Suprapubic skin (tissue), 3 donors: ENCODE data around the gene ABCA6.

Experiments used
- POLR2AphosphoS5 ChIP-seq, 3 donors: sonication (generic); formaldehyde crosslinking; IDR thresholded peaks; one replicate each; pipeline ENCODE4 v1.6.1; 2017; ENCODE audit warnings: antibody characterized with exemption in 3 of 3
- TF ChIP-seq, protein P1 (sequence below), 2 donors: fragments of 200-600 bp in 1 of 2; fragments of 450-650 bp in 1 of 2; sonication (generic) in 1 of 2; IDR thresholded peaks; one replicate each; pipeline ENCODE4 v1.5.1; 2016 to 2019; ENCODE audit warnings: antibody characterized with exemption in 2 of 2, mild to moderate bottlenecking in 1 of 2, moderate library complexity in 1 of 2

DNA sequence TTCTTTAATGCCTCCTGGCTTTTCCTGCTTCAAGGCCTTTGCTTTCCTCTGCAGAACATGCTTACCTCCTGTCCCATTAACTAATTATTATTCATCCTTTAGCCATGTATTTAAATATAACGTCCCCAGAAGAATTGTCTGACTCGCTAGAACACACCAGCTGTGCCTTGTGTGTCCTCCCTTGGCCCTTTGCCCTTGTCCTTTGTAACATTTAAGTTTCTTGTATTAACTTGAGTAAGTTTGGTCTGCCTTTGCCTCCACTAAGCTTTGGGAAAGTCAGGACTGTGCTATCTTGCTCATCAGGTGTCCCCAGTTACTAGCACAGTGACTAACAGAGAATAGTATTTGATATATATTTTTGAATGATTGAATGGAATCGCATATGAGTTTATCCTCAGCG is 51.3 kb downstream of the ABCA6 start:
- TF ChIP-seq POLR2AphosphoS5 (IDR thresholded peaks at IDR 0.05), result no peak
- TF ChIP-seq, protein P1, sequence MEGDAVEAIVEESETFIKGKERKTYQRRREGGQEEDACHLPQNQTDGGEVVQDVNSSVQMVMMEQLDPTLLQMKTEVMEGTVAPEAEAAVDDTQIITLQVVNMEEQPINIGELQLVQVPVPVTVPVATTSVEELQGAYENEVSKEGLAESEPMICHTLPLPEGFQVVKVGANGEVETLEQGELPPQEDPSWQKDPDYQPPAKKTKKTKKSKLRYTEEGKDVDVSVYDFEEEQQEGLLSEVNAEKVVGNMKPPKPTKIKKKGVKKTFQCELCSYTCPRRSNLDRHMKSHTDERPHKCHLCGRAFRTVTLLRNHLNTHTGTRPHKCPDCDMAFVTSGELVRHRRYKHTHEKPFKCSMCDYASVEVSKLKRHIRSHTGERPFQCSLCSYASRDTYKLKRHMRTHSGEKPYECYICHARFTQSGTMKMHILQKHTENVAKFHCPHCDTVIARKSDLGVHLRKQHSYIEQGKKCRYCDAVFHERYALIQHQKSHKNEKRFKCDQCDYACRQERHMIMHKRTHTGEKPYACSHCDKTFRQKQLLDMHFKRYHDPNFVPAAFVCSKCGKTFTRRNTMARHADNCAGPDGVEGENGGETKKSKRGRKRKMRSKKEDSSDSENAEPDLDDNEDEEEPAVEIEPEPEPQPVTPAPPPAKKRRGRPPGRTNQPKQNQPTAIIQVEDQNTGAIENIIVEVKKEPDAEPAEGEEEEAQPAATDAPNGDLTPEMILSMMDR (IDR thresholded peaks at IDR 0.05), result no peak
